Cardiac muscle cell (in vitro differentiated cells and primary cell): ENCODE measurements around the gene HJURP. TPM values are rescaled to one million over a fixed set of nuclear protein-coding genes. Genes with fewer than 3 reads are reported as not detected.
A peak's percentile ranks its signal among the peaks of the same experiment; 100 is the strongest.

Experiments used
- DNase-seq, 2 donors: peaks; one replicate each; pipeline versions ENCODE4 v3.0.0 to v3.0.0-alpha.2; 2010 to 2017; ENCODE audit warnings: low read depth in 1 of 2, low spot score in 1 of 2
- H3K27ac ChIP-seq: fragments of 200-600 bp; sonication (generic); 2 replicates; pipeline ENCODE4 v1.5.1; 2016
- H3K27me3 ChIP-seq: fragments of 200-600 bp; sonication (generic); 2 replicates; pipeline ENCODE4 v1.6.0; 2016; ENCODE audit warnings: control low read depth
- H3K36me3 ChIP-seq: fragments of 200-600 bp; sonication (generic); 2 replicates; pipeline ENCODE4 v1.5.1; 2016; ENCODE audit warnings: control low read depth
- H3K4me1 ChIP-seq: fragments of 200-600 bp; sonication (generic); 2 replicates; pipeline ENCODE4 v1.8.1; 2017; ENCODE audit warnings: low read depth, mild to moderate bottlenecking, mixed run types
- H3K4me3 ChIP-seq: fragments of 200-600 bp; sonication (generic); 2 replicates; pipeline ENCODE4 v1.5.1; 2016; ENCODE audit warnings: mild to moderate bottlenecking
- H3K9me3 ChIP-seq: fragments of 200-600 bp; sonication (generic); 2 replicates; pipeline ENCODE4 v1.5.1; 2017; ENCODE audit warnings: low read depth, mild to moderate bottlenecking, control low read depth
- CTCF ChIP-seq: IDR thresholded peaks from 2 replicates; pipeline ENCODE4 v1.5.1; 2012; ENCODE audit warnings: low read depth, mild to moderate bottlenecking, low read length
- polyA plus RNA-seq: library from polyadenylated mRNA; unstranded; fragments of >200 nt; fragmentation: Nextera tagmentation; extraction: Ambion mirVana; gene quantifications from 2 replicates; pipeline ENCODE4 v1.2.1, GENCODE V29; 2016
- total RNA-seq: library from RNA; depleted of rRNA; stranded (reverse); fragments of >200 nt; gene quantifications from 2 replicates; pipeline ENCODE4 v1.2.3, GENCODE V29; 2016

The HJURP gene
- total and polyA plus RNA-seq, 2 experiments from 2014 or later, result 8.0 to 53.3 TPM

GRCh38 chr2:233815861-233816260, 38.5 kb downstream of the HJURP start:
- no peak overlapping the region for H3K4me3 ChIP-seq
- no peaks in the 10 kb centered on the region for H3K36me3 ChIP-seq
- H3K9me3 ChIP-seq, result no peaks in the 10 kb centered on the region
- H3K4me1 ChIP-seq, result no peaks in the 10 kb centered on the region
- H3K27me3 ChIP-seq, result no peaks in the 10 kb centered on the region
- TF ChIP-seq CTCF, result no peak
- no peak for DNase-seq
- H3K27ac ChIP-seq, result no peak overlapping the region

- no peaks in the 10 kb centered on the region for H3K9me3 ChIP-seq
- no peak for TF ChIP-seq CTCF
- H3K4me1 ChIP-seq, result no peaks in the 10 kb centered on the region
- peak in 1 of 2 donors; percentile 17 for DNase-seq
- H3K27ac ChIP-seq, result no peak overlapping the region
- H3K4me3 ChIP-seq, result no peak overlapping the region
- no peaks in the 10 kb centered on the region for H3K27me3 ChIP-seq
- no peaks in the 10 kb centered on the region for H3K36me3 ChIP-seq
Measured at GRCh38 chr2:233814056-233814835, 40.1 kb downstream of the HJURP start.

- DNase-seq, result no peak
- Histone ChIP-seq H3K9me3 (no peaks in the 10 kb centered on the region), H3K36me3 (no peaks in the 10 kb centered on the region), H3K27me3 (no peaks in the 10 kb centered on the region), H3K4me1 (no peaks in the 10 kb centered on the region), H3K4me3 (no peak overlapping the region), H3K27ac (no peak overlapping the region)
- no peak for TF ChIP-seq CTCF
Measured at GRCh38 chr2:233813236-233814055, 40.9 kb downstream of the HJURP start.

GRCh38 chr2:233811732-233812131, 42.6 kb downstream of the HJURP start:
- no peaks in the 10 kb centered on the region for H3K27me3 ChIP-seq
- H3K4me3 ChIP-seq, result no peak overlapping the region
- no peaks in the 10 kb centered on the region for H3K4me1 ChIP-seq
- H3K9me3 ChIP-seq, result no peaks in the 10 kb centered on the region
- no peak overlapping the region for H3K27ac ChIP-seq
- no peaks in the 10 kb centered on the region for H3K36me3 ChIP-seq
- TF ChIP-seq CTCF, result no peak
- no peak for DNase-seq

- DNase-seq, result no peak
- H3K27ac ChIP-seq, result no peak overlapping the region
- H3K4me3 ChIP-seq, result no peak overlapping the region
- no peaks in the 10 kb centered on the region for H3K9me3 ChIP-seq
- H3K36me3 ChIP-seq, result no peaks in the 10 kb centered on the region
- H3K27me3 ChIP-seq, result no peaks in the 10 kb centered on the region
- no peaks in the 10 kb centered on the region for H3K4me1 ChIP-seq
- no peak for TF ChIP-seq CTCF
Measured at GRCh38 chr2:233811087-233811486, 43.2 kb downstream of the HJURP start.
